Endothelial cell of umbilical vein (primary cell): ENCODE results near the gene GALNT10. TPM values are rescaled to one million over a fixed set of nuclear protein-coding genes. Genes with fewer than 3 reads are reported as not detected.

Source experiments
- BruUV-seq: library from RNA; stranded (reverse); fragments of 400-500 nt; replicated peaks from 2 replicates; lab custom pipeline; 2021; lab: Mats Ljungman, UMichigan
- CTCF ChIA-PET: fragments of 300-600, 350-600 bp; sonication (Branson Sonifier 250); formaldehyde crosslinking; loops from one replicate; lab custom pipeline; 2021; ENCODE audit warnings: antibody characterized with exemption, inconsistent platforms; lab: Charles Lee
- POLR2A ChIA-PET: fragments of 300-600, 350-600 bp; sonication (Branson Sonifier 250); formaldehyde crosslinking; loops from one replicate; lab custom pipeline; 2021; ENCODE audit warnings: antibody characterized with exemption, inconsistent platforms; lab: Charles Lee
- DNase-seq: peaks from one replicate; pipeline ENCODE4 v3.0.0-alpha.2; 2011; ENCODE audit warnings: low read depth, low spot score
- FAIRE-seq: peaks from 2 replicates; lab custom pipeline; 2011; peaks lifted over from hg19 to GRCh38; lab: Jason Lieb, UNC
- H2AFZ ChIP-seq: 2 replicates; pipeline ENCODE4 v1.6.0; 2012; ENCODE audit warnings: low read depth, low read length, control low read depth, inconsistent platforms
- H3K27ac ChIP-seq: 2 replicates; pipeline ENCODE4 v1.5.1; 2011; ENCODE audit warnings: low read depth, mild to moderate bottlenecking, control low read depth, low read length, moderate library complexity; ENCODE audit not compliant: insufficient read depth
- H3K27me3 ChIP-seq, 2 experiments: 2 replicates each; pipeline versions ENCODE4 v1.6.0 to v1.6.1; 2011; ENCODE audit warnings: low read length in 2 of 2, mixed read lengths in 1 of 2; ENCODE audit not compliant: control insufficient read depth in 2 of 2, insufficient read depth in 2 of 2
- H3K36me3 ChIP-seq, 2 experiments: 2 replicates in 1 of 2; 3 replicates in 1 of 2; pipeline ENCODE4 v1.5.1; 2011; ENCODE audit warnings: low read length in 2 of 2, mild to moderate bottlenecking in 1 of 2, moderate library complexity in 1 of 2; ENCODE audit not compliant: control insufficient read depth in 2 of 2, insufficient read depth in 2 of 2; ENCODE audit errors: extremely low read depth in 1 of 2
- H3K4me1 ChIP-seq: 3 replicates; pipeline ENCODE4 v1.5.1; 2011; ENCODE audit warnings: mild to moderate bottlenecking, low read length; ENCODE audit not compliant: control insufficient read depth, insufficient read depth; ENCODE audit errors: extremely low read depth
- H3K4me2 ChIP-seq: 2 replicates; pipeline ENCODE4 v1.6.1; 2011; ENCODE audit warnings: low read length, control low read depth, mixed read lengths; ENCODE audit not compliant: insufficient read depth
- H3K4me3 ChIP-seq, 3 experiments: fragments of 200-600 bp in 1 of 3; sonication (generic), shearing (Covaris generic) in 1 of 3; replicated peaks in 1 of 3; 2 replicates each; pipeline ENCODE4 v1.5.1; 2011 to 2016; ENCODE audit warnings: control low read depth in 3 of 3, low read length in 3 of 3, mild to moderate bottlenecking in 2 of 3, inconsistent platforms in 1 of 3, low read depth in 1 of 3, moderate library complexity in 1 of 3; ENCODE audit not compliant: insufficient read depth in 1 of 3
- H3K79me2 ChIP-seq: 2 replicates; pipeline ENCODE4 v1.6.0; 2012; ENCODE audit warnings: low read length, inconsistent platforms; ENCODE audit not compliant: control insufficient read depth, insufficient read depth
- H3K9ac ChIP-seq: replicated peaks from 2 replicates; pipeline ENCODE3; 2011; ENCODE audit warnings: low read length, control low read depth; ENCODE audit not compliant: insufficient read depth; ENCODE audit errors: extremely low read depth
- H3K9me1 ChIP-seq: replicated peaks from 3 replicates; pipeline ENCODE4 v1.6.0; 2011; ENCODE audit warnings: mild to moderate bottlenecking, low read length; ENCODE audit not compliant: control insufficient read depth, insufficient read depth; ENCODE audit errors: extremely low read depth
- H3K9me3 ChIP-seq: replicated peaks from 2 replicates; pipeline ENCODE4 v1.5.1; 2012; ENCODE audit warnings: low read length, inconsistent platforms; ENCODE audit not compliant: control insufficient read depth, insufficient read depth
- H4K20me1 ChIP-seq: replicated peaks from 2 replicates; pipeline ENCODE3; 2011; ENCODE audit warnings: mild to moderate bottlenecking, low read length; ENCODE audit not compliant: control insufficient read depth, insufficient read depth; ENCODE audit errors: extremely low read depth
- FOS ChIP-seq: IDR thresholded peaks from 2 replicates; pipeline ENCODE4 v1.6.1; 2011; ENCODE audit warnings: mild to moderate bottlenecking, low read length, moderate library complexity, borderline replicate concordance; ENCODE audit not compliant: insufficient read depth
- GATA2 ChIP-seq: IDR thresholded peaks from 2 replicates; pipeline ENCODE4 v1.7.0; 2011; ENCODE audit warnings: low read depth, mild to moderate bottlenecking, moderate library complexity, mixed read lengths, low read length; ENCODE audit not compliant: insufficient read length, insufficient read depth
- MYC ChIP-seq: IDR thresholded peaks from one replicate; pipeline ENCODE4 v1.6.1; 2011; ENCODE audit warnings: mild to moderate bottlenecking, low read depth, low read length
- POLR2A ChIP-seq: IDR thresholded peaks from 2 replicates; pipeline ENCODE4 v1.6.1; 2012; ENCODE audit warnings: low read depth, mild to moderate bottlenecking, control low read depth, low read length
- POLR2AphosphoS5 ChIP-seq: IDR thresholded peaks from 2 replicates; pipeline ENCODE4 v1.6.1; 2012; ENCODE audit warnings: low read depth, mild to moderate bottlenecking, control low read depth, low read length, moderate library complexity; ENCODE audit not compliant: insufficient read depth
- dilution Hi-C: fragments of 300-500 bp; cut with MboI; formaldehyde crosslinking; loops from one replicate; pipeline ENCODE4 v1.15.0; 2019; ENCODE audit warnings: low sequenced_read_pairs; ENCODE audit not compliant: extremely low pct_ligation_motif_present
- intact Hi-C: fragments of 100-400 bp; cut with micrococcal nuclease; formaldehyde crosslinking; loops from one replicate; pipeline ENCODE4 v1.10.0; 2022
- polyA plus RNA-seq, 4 experiments: library from polyadenylated mRNA; depleted of rRNA in 3 of 4; stranded (reverse) in 3 of 4; unstranded in 1 of 4; fragments of >200 nt; gene quantifications; 2 replicates each; pipeline versions ENCODE4 v1.2.1 to v1.2.3, GENCODE V29; 2011 to 2012; ENCODE audit warnings: missing spikeins in 1 of 4
- total RNA-seq: library from RNA; stranded (reverse); gene quantifications from 2 replicates; pipeline ENCODE4 v1.2.3, GENCODE V29; 2021
- TF ChIP-seq, protein P1 (sequence below): IDR thresholded peaks from 2 replicates; pipeline ENCODE4 v1.6.1; 2011; ENCODE audit not compliant: insufficient read depth, insufficient read length
- TF ChIP-seq, protein P2 (sequence below), 2 donors: IDR thresholded peaks; 1 replicate in 1 of 2; 2 replicates in 1 of 2; pipeline ENCODE4 v1.5.1; 2011; ENCODE audit warnings: low read length in 2 of 2, mild to moderate bottlenecking in 2 of 2, moderate library complexity in 2 of 2, control low read depth in 1 of 2, inconsistent platforms in 1 of 2, low read depth in 1 of 2; ENCODE audit not compliant: insufficient read depth in 1 of 2; ENCODE audit errors: extremely low read depth in 1 of 2

Gene GALNT10
- total and polyA plus RNA-seq, 2 donors (not counting 3 experiments of a cell fraction or from before 2014, with no cell fraction given): 70.2 to 77.6 TPM

DNA sequence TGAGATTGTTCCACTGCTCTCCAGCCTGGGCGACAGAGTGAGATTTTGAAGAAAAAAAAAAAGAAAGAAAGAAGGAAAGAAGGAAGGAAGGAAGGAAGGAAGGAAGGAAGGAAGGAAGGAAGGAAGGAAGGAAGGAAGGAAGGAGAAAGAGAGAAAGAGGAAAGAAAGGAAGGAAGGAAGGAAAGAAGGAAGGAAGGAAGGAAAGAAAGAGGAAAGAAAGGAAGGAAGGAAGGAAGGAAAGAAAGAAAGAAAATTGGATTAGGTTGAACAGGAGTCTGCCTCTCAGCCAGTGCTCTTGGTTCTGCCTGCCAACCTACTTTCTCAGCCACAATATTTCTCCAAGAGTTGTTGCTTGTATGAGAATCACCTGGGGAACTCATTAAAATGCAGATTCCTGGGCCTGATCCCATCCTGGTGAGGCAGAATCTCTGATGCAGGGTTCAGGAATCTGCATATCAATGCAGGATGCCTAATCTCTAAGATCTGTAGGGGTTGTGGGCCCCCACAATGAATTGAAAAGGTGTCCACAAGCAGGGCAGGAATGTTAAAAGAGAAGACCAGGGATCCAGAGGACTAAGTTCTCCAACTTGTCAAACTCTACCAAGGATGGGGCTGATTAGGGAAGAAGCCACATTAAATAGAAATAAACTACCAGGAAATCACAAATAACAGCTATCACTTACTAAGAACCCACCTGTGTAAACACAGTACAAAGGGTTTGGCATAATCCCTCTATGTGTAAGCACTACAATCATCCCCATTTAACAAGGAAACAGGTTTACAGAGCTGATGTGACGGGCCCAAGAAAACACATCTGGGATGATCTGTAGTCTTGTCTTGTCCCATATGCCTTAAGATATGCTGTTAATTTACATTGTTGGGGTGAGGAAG lies 23.4 kb upstream of the GALNT10 start:
- H4K20me1 ChIP-seq: no peaks in the 10 kb centered on the region
- H3K9ac ChIP-seq: no peak overlapping the region
- H3K36me3 ChIP-seq: no peaks in the 10 kb centered on the region
- H3K27ac ChIP-seq: no peak overlapping the region
- no peaks in the 10 kb centered on the region for H3K79me2 ChIP-seq
- no peak for FAIRE-seq
- no peak overlapping the region for H3K4me3 ChIP-seq
- no peaks in the 10 kb centered on the region for H3K4me1 ChIP-seq
- TF ChIP-seq POLR2A (no peak), GATA2 (no peak), FOS (no peak), MYC (no peak), POLR2AphosphoS5 (no peak)
- TF ChIP-seq, protein P1, sequence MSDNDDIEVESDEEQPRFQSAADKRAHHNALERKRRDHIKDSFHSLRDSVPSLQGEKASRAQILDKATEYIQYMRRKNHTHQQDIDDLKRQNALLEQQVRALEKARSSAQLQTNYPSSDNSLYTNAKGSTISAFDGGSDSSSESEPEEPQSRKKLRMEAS: no peak
- TF ChIP-seq, protein P2, sequence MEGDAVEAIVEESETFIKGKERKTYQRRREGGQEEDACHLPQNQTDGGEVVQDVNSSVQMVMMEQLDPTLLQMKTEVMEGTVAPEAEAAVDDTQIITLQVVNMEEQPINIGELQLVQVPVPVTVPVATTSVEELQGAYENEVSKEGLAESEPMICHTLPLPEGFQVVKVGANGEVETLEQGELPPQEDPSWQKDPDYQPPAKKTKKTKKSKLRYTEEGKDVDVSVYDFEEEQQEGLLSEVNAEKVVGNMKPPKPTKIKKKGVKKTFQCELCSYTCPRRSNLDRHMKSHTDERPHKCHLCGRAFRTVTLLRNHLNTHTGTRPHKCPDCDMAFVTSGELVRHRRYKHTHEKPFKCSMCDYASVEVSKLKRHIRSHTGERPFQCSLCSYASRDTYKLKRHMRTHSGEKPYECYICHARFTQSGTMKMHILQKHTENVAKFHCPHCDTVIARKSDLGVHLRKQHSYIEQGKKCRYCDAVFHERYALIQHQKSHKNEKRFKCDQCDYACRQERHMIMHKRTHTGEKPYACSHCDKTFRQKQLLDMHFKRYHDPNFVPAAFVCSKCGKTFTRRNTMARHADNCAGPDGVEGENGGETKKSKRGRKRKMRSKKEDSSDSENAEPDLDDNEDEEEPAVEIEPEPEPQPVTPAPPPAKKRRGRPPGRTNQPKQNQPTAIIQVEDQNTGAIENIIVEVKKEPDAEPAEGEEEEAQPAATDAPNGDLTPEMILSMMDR (IDR thresholded peaks at IDR 0.05; ENCODE audit: extremely low read depth in 1 of 2, insufficient read depth in 1 of 2, low read depth in 1 of 2, low read length in 2 of 2): no peak
- no peak for DNase-seq
- dilution Hi-C loops: no loop called here
- H3K9me3 ChIP-seq: no peaks in the 10 kb centered on the region
- no peak overlapping the region for H3K4me2 ChIP-seq
- no peak overlapping the region for H2AFZ ChIP-seq
- peaks cover 15 to 21% of the 10 kb centered on the region in 2 experiments for H3K27me3 ChIP-seq
- CTCF ChIA-PET: interaction anchor here (1.4 to 1.5 kb wide), 2 partner anchors 95 to 202 kb away, joined by 3 to 4 read pairs; no protein-coding TSS in a partner anchor
- intact Hi-C loops: no loop called here
- no peaks in the 10 kb centered on the region for H3K9me1 ChIP-seq
- POLR2A ChIA-PET: interaction anchor here (0.7 kb wide), 1 partner anchor 244 kb away, joined by 8 read pairs; no protein-coding TSS in a partner anchor
- no TSS peak for BruUV-seq
